ENCODE results near the gene GLIS1. TPM values are rescaled to one million over a fixed set of nuclear protein-coding genes. Genes with fewer than 3 reads are reported as not detected.

GLIS1 gene
- total and polyA plus RNA-seq, 2 of the 8 experiments (the other 6 are each of a cell fraction or from before 2014, with no cell fraction given) = 0.15 to 0.22 TPM

DNA sequence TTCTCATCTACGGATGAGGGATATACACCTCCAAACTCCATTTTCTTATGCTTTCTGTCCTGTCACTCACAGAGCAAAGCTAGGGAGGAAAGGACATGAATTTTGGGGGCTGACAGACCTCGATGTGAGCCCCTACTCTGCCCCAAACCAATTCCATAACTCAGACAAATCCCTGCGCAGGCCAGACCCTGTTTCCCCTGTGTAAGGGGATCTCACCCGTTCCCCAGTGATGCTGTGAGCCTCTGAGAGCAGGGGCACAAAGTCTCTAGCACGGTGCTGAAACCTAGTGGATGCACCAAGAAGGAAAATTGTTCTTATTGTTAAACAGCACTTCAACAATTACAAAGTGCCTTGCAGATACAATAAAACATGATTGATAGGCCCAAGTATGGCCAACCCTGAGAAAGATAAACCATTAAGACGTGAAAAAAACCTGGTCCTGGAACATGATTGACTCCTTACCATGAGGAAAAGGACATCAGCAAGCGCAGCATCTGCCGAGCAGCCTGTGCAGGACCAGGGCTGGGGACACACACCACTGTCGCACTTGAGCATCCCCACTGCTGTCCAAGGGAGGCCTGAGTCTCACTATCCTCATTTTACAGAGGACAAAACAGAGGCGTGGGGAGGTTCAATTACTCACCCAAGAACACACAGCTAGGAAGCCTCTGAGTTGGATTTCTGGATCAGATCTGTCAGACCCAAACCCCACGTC, 137.8 kb downstream of the GLIS1 start:
- Histone ChIP-seq H3K9me3 (ENCODE audit: insufficient read depth in 2 of 2, low read depth in 1 of 2, low read length in 1 of 2) (no peaks in the 10 kb centered on the region), H2BK15ac (ENCODE audit: low read length) (no peak overlapping the region), H2BK20ac (ENCODE audit: low read length) (no peak overlapping the region), H3K23me2 (ENCODE audit: low read depth, low read length) (no peaks in the 10 kb centered on the region), H3K14ac (ENCODE audit: insufficient read length) (no peak overlapping the region), H4K5ac (ENCODE audit: insufficient read length, low read depth, low read length) (no peak overlapping the region), H4K91ac (replicated peaks; ENCODE audit: insufficient read length, low read length) (no peak overlapping the region), H2BK120ac (replicated peaks; ENCODE audit: low read depth, low read length) (no peak overlapping the region), H3K9ac (replicated peaks in 1 of 4; ENCODE audit: extremely low read depth in 1 of 4, low read depth in 3 of 4, low read length in 3 of 4) (no peak overlapping the region), H3K27me3 (replicated peaks in 1 of 4; ENCODE audit: control insufficient read depth in 3 of 4, extremely low read depth in 1 of 4, insufficient read depth in 3 of 4, low read length in 3 of 4) (peaks cover 0 to 3% (median 0%) of the 10 kb centered on the region in 4 experiments; a peak in 2 of 7 replicates), H4K20me1 (replicated peaks in 1 of 2; ENCODE audit: control insufficient read depth in 1 of 2, insufficient read depth in 2 of 2, low read length in 2 of 2) (no peaks in the 10 kb centered on the region), H2AK5ac (ENCODE audit: low read depth, low read length) (no peak overlapping the region), H3K56ac (replicated peaks; ENCODE audit: insufficient read length, low read depth, low read length) (no peak overlapping the region), H3K4ac (replicated peaks; ENCODE audit: insufficient read length, low read depth, low read length) (no peak overlapping the region), H3K79me2 (ENCODE audit: control insufficient read depth in 1 of 2, insufficient read depth in 2 of 2, low read length in 2 of 2) (no peaks in the 10 kb centered on the region), H3K27ac (ENCODE audit: low read depth, low read length) (no peak overlapping the region), H3K18ac (ENCODE audit: extremely low read depth, low read length) (no peak overlapping the region), H3K4me2 (ENCODE audit: insufficient read depth in 1 of 2, low read depth in 2 of 2, low read length in 2 of 2) (no peak overlapping the region), H3K4me1 (replicated peaks in 1 of 4; ENCODE audit: control insufficient read depth in 3 of 4, insufficient read depth in 4 of 4, low read length in 3 of 4) (peaks cover 0 to 2% (median under 1%) of the 10 kb centered on the region in 4 experiments; a peak in 3 of 7 replicates), H4K8ac (ENCODE audit: extremely low read depth, insufficient read depth, low read length) (no peak overlapping the region), H2AFZ (ENCODE audit: low read length) (no peak overlapping the region), H3K23ac (ENCODE audit: insufficient read length) (no peak overlapping the region), H3K36me3 (ENCODE audit: control insufficient read depth in 2 of 4, insufficient read depth in 4 of 4, low read length in 3 of 4) (no peaks in the 10 kb centered on the region), H3K79me1 (ENCODE audit: low read depth, low read length) (no peaks in the 10 kb centered on the region), H2BK5ac (ENCODE audit: low read depth, low read length) (no peak overlapping the region), H2BK12ac (ENCODE audit: low read depth, low read length) (no peak overlapping the region), H3K4me3 (ENCODE audit: extremely low read depth in 1 of 4, insufficient read depth in 2 of 4, low read depth in 3 of 4, low read length in 4 of 4) (no peak overlapping the region)
- CTCF ChIA-PET (ENCODE audit: partially characterized antibody) = interaction anchor here (0.6 to 17.1 kb wide), 9 partner anchors 8 to 128 kb away, joined by 3 to 264 read pairs (median 3); no protein-coding TSS in a partner anchor
- TF ChIP-seq, protein P1, sequence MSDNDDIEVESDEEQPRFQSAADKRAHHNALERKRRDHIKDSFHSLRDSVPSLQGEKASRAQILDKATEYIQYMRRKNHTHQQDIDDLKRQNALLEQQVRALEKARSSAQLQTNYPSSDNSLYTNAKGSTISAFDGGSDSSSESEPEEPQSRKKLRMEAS (IDR thresholded peaks at IDR 0.05) = no peak
- 82% methylated on average over 11 of the region's 11 CpGs; no CpG with 5 or more reads in 1 of the 2 experiments for WGBS, 2 experiments (ENCODE audit: extremely low coverage in 1 of 2, insufficient coverage in 1 of 2, insufficient read length in 1 of 2, insufficient replicate concordance in 2 of 2, low coverage in 1 of 2, low lambda C conversion rate in 2 of 2, missing lambda C conversion rate in 1 of 2)
- FAIRE-seq = no peak
- DNase-seq (ENCODE audit: low read depth in 1 of 2, low spot score in 2 of 2) = no peak
- POLR2A ChIA-PET (ENCODE audit: partially characterized antibody) = no interaction called here

All from H1 (cell line).